Measurements from ENCODE around the gene TBCD. TPM values are rescaled to one million over a fixed set of nuclear protein-coding genes. Genes with fewer than 3 reads are reported as not detected.

The TBCD gene
- polyA plus RNA-seq, 4 donors: 54.4 to 90.7 (median 68.7) TPM

- no peak for DNase-seq (ENCODE audit: low read depth in 4 of 4, low spot score in 3 of 4)
Observed at GRCh38 chr17:82805823-82806222, 54.0 kb downstream of the TBCD start.

- DNase-seq (ENCODE audit: low read depth in 4 of 4, low spot score in 3 of 4): no peak
Observed at GRCh38 chr17:82806645-82807044, 54.8 kb downstream of the TBCD start.

DNA sequence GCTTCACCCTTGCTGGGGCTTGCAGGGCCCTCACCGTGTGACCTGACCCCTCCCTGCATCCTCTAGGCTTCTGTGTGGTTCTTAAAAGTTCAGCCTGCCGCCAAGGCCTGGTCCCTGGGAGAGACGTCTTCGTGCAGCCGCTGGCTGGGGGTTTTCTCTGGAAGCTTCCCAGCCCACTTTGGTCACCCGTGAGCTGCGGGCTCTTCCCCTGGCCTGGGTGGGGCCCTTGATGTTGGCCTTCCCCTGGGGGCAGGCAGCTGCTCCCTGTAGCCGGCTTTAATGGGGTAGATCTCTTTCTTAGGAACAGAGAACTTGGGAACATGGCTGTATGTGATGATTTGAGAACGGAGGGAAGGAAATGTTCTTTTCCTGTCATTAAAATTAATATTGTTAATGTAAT lies 55.2 kb downstream of the TBCD start:
- no peak for DNase-seq (ENCODE audit: low read depth in 4 of 4, low spot score in 3 of 4)

GRCh38 chr17:82807562-82807961 lies 55.7 kb downstream of the TBCD start:
- no peak for DNase-seq (ENCODE audit: low read depth in 4 of 4, low spot score in 3 of 4)

GRCh38 chr17:82808006-82808405 lies 56.1 kb downstream of the TBCD start:
- DNase-seq (ENCODE audit: low read depth in 4 of 4, low spot score in 3 of 4): no peak

DNA sequence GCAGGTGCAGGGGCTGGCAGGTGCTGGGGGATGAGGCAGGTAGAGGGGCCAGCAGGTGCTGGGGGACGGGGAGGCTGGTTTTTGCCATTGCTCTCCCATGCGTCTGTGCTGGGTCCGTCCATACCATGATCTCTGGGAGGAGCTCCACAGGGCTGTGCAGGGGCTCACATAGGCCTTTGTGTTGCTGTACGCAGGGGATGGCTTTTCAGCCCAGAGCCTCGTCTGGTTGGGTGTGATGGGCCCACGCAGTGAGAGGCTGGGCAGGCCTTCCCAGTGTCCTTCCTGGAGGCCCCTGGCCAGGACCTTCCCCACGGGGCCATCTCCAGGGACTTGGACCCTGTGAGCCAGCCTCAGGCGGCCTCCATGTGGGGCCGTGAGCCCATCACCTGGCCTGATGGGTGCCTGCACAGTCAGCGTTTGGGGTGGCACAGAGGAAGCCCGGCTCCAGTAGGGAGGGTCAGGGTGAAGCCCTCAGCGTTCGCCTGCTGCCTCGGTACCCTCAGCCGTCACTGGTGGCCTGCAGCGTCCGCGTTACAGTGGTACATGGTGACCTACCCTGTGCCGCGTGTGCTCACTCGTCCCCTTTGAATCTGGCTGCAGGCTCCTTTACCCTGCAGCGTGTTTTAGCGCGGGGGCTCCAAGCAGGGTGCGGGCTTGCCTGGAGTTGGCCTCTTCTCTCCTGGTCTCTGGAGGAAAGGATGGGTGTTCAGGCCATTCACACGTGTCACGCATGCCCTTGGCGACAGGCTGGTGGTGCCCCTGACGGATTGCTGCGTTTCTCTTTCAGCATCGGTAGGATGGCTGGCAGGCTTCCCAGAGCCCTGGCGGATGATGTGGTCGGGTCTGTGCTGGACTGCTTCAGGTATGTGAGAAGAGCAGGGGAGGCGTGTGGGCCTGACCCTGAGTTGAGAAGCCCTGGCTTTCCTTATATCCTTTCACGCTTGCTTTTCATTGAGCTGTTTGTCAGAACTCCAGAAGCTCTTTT lies 57.3 kb downstream of the TBCD start:
- DNase-seq (ENCODE audit: low read depth in 4 of 4, low spot score in 3 of 4): no peak

DNA sequence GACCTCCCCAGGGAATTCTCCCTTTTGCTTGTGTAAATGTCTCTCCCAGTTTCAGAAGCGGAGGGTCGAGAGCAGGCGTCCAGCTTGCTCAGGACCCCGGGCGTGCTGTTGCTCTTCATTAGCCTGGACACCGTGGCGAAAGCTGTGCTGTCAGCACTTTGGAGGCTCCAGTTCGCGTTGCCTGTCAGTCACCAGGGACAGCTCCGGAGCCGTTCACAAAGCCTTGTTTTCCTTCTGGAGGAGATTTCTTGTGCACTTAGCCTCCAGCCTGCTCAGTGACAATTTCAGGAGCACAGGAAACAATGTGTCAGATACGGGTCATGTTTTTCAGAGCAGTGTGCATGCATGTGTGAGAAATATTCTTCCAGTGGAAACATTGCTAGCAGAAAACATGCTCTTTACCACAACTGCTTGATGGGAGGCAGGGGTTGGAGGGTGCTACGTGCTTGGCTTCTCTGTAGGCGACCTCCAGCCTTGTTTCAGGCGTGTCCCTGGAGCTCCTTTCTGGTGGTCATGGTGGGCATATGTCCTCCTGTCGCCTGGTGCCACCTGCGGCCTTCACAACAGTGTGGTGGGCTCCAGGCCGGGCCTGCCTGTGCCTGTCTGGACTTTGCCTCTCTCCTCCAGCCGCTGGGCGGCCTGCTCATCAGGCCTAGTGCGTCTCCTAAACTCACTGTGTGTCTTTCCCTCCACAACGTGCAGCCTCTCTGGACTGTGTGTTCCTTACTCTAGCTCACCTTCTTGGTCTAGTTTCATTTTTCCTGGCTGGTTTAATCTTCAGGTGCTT lies 59.0 kb downstream of the TBCD start:
- DNase-seq (ENCODE audit: low read depth in 4 of 4, low spot score in 3 of 4): no peak

GRCh38 chr17:82812058-82812457 lies 60.2 kb downstream of the TBCD start:
- no peak for DNase-seq (ENCODE audit: low read depth in 4 of 4, low spot score in 3 of 4)

DNA sequence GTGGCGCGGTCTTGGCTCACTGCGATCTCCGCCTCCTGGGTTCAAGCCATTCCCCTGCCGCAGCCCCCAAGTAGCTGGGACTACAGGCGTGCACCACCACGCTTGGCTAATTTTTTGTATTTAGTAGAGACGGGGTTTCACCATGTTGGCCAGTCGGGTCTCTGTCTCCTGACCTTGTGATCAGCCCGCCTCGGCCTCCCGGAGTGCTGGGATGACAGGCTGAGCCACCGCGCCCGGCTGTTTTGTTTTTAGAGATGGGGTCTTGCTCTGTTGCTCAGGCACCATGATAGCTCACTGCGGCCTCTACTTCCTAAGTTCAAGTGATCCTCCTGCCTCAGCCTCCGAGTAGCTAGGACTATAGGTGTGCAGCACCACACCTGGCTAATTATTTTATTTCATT lies 60.7 kb downstream of the TBCD start:
- no peak for DNase-seq (ENCODE audit: low read depth in 4 of 4, low spot score in 3 of 4)

DNA sequence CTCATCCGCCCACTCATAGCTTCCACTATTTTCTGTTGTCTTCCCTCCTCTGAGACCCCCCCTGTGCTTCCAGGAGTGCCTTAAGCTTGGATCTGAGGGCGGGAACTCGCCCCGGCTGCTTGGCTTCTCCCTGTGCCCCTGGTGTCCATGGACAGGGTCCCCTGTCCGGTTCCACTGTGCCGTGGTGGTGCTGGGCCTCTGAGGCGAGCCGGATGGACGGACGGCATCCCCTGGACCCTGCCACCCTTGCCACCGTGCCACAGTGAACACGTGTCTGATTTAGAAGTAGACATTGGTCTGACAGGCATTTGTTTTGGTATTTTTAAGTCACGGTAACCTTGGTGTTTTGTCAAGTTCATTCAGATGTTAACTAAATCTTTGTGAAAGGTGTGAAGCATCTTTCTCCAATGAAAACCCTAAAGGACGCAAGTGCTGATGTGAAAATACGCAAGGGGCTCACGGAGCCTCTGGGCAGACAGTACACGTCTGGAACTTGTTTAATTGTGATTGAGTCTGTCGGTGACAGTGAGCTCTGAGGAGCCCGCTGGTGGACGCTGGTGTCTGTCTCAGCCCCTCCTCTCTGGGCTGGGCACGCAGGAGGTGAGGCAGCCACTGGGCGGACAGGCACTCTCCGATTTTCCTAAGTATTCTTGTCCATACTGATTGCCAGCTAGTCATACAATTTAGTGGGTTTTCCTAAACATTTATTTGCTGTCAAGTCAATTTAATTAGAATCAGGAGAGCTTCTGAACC lies 61.6 kb downstream of the TBCD start:
- no peak for DNase-seq (ENCODE audit: low read depth in 4 of 4, low spot score in 3 of 4)

GRCh38 chr17:82814834-82815233 lies 63.0 kb downstream of the TBCD start:
- DNase-seq (ENCODE audit: low read depth in 4 of 4, low spot score in 3 of 4): no peak

DNA sequence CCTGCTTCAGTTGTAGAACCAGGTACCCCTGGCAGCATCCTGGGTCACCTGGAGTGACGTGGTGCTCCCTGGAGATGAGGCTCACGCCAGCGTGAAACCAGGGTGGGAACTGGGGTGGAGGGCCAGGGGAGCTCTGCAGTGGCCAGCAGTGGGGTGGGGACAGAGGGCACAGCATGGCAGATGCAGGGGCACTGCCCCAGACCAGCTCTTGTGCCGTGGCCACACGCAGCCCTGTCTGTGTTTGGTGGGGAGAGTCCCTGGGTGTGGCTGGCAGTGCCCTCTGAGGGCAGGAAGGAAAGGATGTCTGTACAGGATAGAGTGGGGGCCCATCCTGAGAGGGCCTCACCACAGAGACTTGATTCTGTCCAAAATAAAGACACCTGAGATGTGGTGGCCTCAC lies 63.5 kb downstream of the TBCD start:
- no peak for DNase-seq (ENCODE audit: low read depth in 4 of 4, low spot score in 3 of 4)

- no peak for DNase-seq (ENCODE audit: low read depth in 4 of 4, low spot score in 3 of 4)
Observed at GRCh38 chr17:82815790-82816305, 64.0 kb downstream of the TBCD start.

DNA sequence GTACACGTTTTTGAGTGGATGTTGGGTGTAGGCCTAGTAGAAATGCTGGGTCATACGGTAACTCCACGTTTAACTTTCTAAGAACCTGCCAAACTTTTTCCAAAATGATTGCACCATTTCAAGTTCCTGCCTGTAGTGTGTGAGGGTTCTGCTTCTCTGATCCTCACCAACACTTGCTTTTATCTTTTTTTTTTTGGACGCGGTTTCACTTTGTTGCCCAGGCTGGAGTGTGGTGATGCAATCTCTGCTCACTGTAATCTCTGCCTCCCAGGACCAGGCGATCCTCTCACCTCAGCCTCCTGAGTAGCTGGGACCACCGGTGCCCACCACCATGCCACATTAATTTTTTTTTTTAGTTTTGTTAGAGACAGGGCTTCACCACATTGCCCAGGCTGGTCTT lies 64.5 kb downstream of the TBCD start:
- DNase-seq (ENCODE audit: low read depth in 4 of 4, low spot score in 3 of 4): no peak

GRCh38 chr17:82817947-82818346 lies 66.1 kb downstream of the TBCD start:
- no peak for DNase-seq (ENCODE audit: low read depth in 4 of 4, low spot score in 3 of 4)

DNA sequence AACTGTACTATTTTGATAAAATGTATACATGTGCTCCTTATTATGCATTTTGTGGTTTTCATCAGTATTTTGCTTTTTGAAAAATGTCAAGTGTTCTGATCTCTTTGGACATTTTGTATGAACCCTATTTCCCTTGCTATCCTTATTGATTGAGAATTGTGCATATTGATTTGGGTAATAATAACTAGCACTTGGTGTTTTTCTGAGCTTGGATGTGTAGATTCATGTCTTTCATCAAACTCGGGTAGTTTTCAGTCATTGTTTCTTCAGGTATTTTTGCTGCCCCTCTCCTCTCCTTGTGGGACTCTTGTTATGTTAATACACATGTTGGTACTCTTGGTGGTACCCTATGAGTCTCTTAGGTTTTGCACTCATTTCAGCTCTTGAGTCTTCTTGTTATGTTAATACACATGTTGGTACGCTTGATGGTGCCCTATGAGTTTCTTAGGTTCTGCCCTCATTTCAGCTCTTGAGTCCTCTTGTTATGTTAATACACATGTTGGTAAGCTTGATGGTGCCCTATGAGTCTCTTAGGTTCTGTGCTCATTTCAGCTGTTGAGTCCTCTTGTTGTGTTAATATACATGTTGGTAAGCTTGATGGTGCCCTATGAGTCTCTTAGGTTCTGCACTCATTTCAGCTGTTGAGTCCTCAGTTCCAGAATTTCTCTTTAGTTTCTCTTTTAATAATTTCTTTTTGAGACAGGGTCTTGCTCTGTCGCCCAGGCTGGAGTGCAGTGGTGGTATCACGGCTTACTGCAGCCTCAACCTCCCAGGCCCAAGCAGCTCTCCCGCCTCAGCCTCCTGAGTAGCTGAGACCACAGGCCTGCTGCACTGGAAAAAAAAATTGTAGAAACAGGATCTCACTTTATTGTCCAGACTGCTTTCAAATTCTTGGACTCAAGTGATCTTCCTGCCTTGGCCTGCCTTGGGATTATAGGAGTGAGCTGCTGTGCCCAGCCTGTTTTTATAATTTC lies 68.7 kb downstream of the TBCD start:
- no peak for DNase-seq (ENCODE audit: low read depth in 4 of 4, low spot score in 3 of 4)

GRCh38 chr17:82821554-82821953 lies 69.7 kb downstream of the TBCD start:
- DNase-seq (ENCODE audit: low read depth in 4 of 4, low spot score in 3 of 4): no peak

DNA sequence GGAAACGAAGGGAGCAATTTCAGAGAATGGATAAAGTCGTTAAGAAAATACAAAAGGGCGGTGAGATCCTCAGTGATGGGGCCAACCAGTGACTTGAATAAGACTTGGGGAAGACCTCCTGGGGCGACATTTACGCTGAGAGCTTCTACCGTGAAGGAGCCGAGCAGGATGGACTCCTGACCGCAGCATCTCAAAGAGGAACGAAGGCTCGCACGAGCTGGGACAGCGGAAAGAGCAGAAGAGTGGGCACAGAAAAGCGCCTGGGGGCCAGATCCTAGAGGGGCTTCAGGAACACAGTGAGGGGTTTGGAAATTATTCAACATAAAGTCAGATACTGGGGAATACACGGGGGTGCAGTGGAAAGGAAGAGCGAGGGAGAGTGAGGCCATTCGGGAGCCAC lies 70.4 kb downstream of the TBCD start:
- DNase-seq (ENCODE audit: low read depth in 4 of 4, low spot score in 3 of 4): no peak

DNA sequence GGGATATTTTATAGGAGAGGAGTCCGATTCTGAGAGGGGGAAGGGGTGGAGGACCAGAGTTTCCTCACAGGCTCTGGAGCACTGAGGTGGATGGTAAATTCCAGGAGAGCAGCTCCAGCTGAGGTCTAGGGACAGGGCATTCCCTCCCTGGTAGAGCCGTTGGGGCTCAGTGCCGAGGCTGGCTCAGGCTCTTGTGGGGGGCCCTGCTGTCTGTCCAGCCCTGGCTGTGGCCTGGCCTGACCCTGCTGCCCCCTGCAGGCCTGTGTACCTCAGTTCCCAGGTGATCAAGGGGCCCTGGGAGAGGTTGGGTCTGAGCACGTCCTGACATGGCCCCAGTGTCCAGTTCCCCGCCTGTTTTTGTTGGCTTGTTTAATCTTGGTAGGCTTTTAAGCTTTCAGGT lies 71.1 kb downstream of the TBCD start:
- no peak for DNase-seq (ENCODE audit: low read depth in 4 of 4, low spot score in 3 of 4)

Data from left renal pelvis (tissue), 4 donors.